DMS79 treated with DMSO at 0.1 percent for 48 hours (cell line): ENCODE measurements around the gene MAD1L1.
A peak's percentile ranks its signal among the peaks of the same experiment; 100 is the strongest.

Source experiments
- DNase-seq: peaks from one replicate; lab custom pipeline; 2025; lab: John Stamatoyannopoulos, UW

Gene MAD1L1

GRCh38 chr7:1897076-1897860, 335.5 kb downstream of the MAD1L1 start:
- DNase-seq: no peak

- DNase-seq: no peak
Measured at GRCh38 chr7:1895664-1896515, 336.9 kb downstream of the MAD1L1 start.

- no peak for DNase-seq
Measured at GRCh38 chr7:1894906-1895663, 337.7 kb downstream of the MAD1L1 start.

- no peak for DNase-seq
Measured at GRCh38 chr7:1894313-1894900, 338.3 kb downstream of the MAD1L1 start.

- DNase-seq: no peak
Measured at GRCh38 chr7:1893451-1893850, 339.3 kb downstream of the MAD1L1 start.

- DNase-seq: no peak
Measured at GRCh38 chr7:1893036-1893435, 339.7 kb downstream of the MAD1L1 start.

GRCh38 chr7:1892011-1892965, 340.5 kb downstream of the MAD1L1 start:
- no peak for DNase-seq

- no peak for DNase-seq
Measured at GRCh38 chr7:1890289-1891235, 342.2 kb downstream of the MAD1L1 start.

GRCh38 chr7:1889556-1890181, 343.1 kb downstream of the MAD1L1 start:
- DNase-seq: no peak

- DNase-seq: no peak
Measured at GRCh38 chr7:1889091-1889490, 343.7 kb downstream of the MAD1L1 start.

- DNase-seq: no peak
Measured at GRCh38 chr7:1888425-1888824, 344.3 kb downstream of the MAD1L1 start.

- DNase-seq: no peak
Measured at GRCh38 chr7:1887251-1887650, 345.5 kb downstream of the MAD1L1 start.

GRCh38 chr7:1886361-1887064, 346.2 kb downstream of the MAD1L1 start:
- peak; percentile 41 for DNase-seq

GRCh38 chr7:1885465-1886226, 347.1 kb downstream of the MAD1L1 start:
- no peak for DNase-seq

- DNase-seq: no peak
Measured at GRCh38 chr7:1884583-1885350, 348.0 kb downstream of the MAD1L1 start.

GRCh38 chr7:1883834-1884582, 348.7 kb downstream of the MAD1L1 start:
- DNase-seq: no peak
